Esophagus muscularis mucosa (tissue), 4 donors: ENCODE results near the gene UNKL. TPM values are rescaled to one million over a fixed set of nuclear protein-coding genes. Genes with fewer than 3 reads are reported as not detected.
A peak's percentile ranks its signal among the peaks of the same experiment; 100 is the strongest.

Experiments
- DNase-seq: peaks from one replicate; pipeline ENCODE4 v3.0.0-alpha.2; 2017; ENCODE audit errors: extremely low spot score
- H3K27ac ChIP-seq, 4 donors: fragments of 200-600 bp; sonication (generic); replicated peaks in 1 of 4; 1 replicate in 3 of 4; 2 replicates in 1 of 4; pipeline ENCODE4 v1.5.1; 2016 to 2019; ENCODE audit warnings: mild to moderate bottlenecking in 1 of 4
- H3K27me3 ChIP-seq, 4 donors: fragments of 200-600 bp; sonication (generic); one replicate each; pipeline versions ENCODE4 v1.5.1 to v1.6.0; 2016 to 2019
- H3K36me3 ChIP-seq, 4 donors: fragments of 200-600 bp; sonication (generic); one replicate each; pipeline ENCODE4 v1.5.1; 2016 to 2019
- H3K4me1 ChIP-seq, 4 donors: fragments of 200-600 bp; sonication (generic); one replicate each; pipeline ENCODE4 v1.5.1; 2016 to 2019
- H3K4me3 ChIP-seq, 4 donors: fragments of 200-600 bp; sonication (generic); 1 replicate in 2 of 4; 2 replicates in 2 of 4; pipeline ENCODE4 v1.5.1; 2016 to 2019; ENCODE audit warnings: mild to moderate bottlenecking in 4 of 4, moderate library complexity in 1 of 4
- H3K9me3 ChIP-seq, 4 donors: fragments of 200-600 bp; sonication (generic); 1 replicate in 3 of 4; 2 replicates in 1 of 4; pipeline ENCODE4 v1.5.1; 2016 to 2019
- CTCF ChIP-seq, 3 experiments: fragments of 200-600 bp in 2 of 3; fragments of 450-650 bp in 1 of 3; sonication (generic) in 2 of 3; IDR thresholded peaks; one replicate each; pipeline ENCODE4 v1.5.1; 2017 to 2019; ENCODE audit warnings: antibody characterized with exemption in 3 of 3, mild to moderate bottlenecking in 2 of 3, moderate library complexity in 1 of 3
- EP300 ChIP-seq: sonication (generic); formaldehyde crosslinking; IDR thresholded peaks from one replicate; pipeline ENCODE4 v1.6.1; 2017; ENCODE audit warnings: antibody characterized with exemption
- POLR2A ChIP-seq: fragments of 450-650 bp; IDR thresholded peaks from one replicate; pipeline ENCODE4 v1.6.1; 2017; ENCODE audit warnings: antibody characterized with exemption, moderate library complexity, mild to moderate bottlenecking, low read depth
- POLR2AphosphoS5 ChIP-seq, 2 donors: sonication (generic); formaldehyde crosslinking; IDR thresholded peaks; one replicate each; pipeline ENCODE4 v1.6.1; 2017; ENCODE audit warnings: antibody characterized with exemption in 2 of 2
- WGBS: methylation state at CpG from one replicate; pipeline ENCODE4 v1.1.5; 2018; 5-methylcytosine and 5-hydroxymethylcytosine counted together
- intact Hi-C: fragments of 100-400 bp; cut with DNase I; formaldehyde crosslinking; loops from one replicate; pipeline ENCODE4 v1.15.1; 2023
- total RNA-seq, 4 donors: library from RNA; depleted of rRNA; stranded (reverse); fragments of >200 nt; gene quantifications; one replicate each; pipeline versions ENCODE4 v1.1.0 to v1.2.1, GENCODE V29; 2016

Gene UNKL
- total RNA-seq = 10 to 100 TPM in 3 of 4 donors, 1 to 10 TPM in 1; 9.3 to 23.7 (median 16.5) TPM

GRCh38 chr16:1414532-1415260 lies at the start of gene UNKL:
TSS of gene UNKL (minus strand) at chr16:1414704. CDS start at chr16:1414691, 13 bp downstream.
- intact Hi-C loops = no loop called here

GRCh38 chr16:1461146-1461545 lies 46.6 kb upstream of the UNKL start:
- Histone ChIP-seq H3K27ac (no peak overlapping the region), H3K27me3 (no peaks in the 10 kb centered on the region), H3K4me3 (no peak overlapping the region), H3K4me1 (no peaks in the 10 kb centered on the region), H3K9me3 (no peaks in the 10 kb centered on the region), H3K36me3 (peaks cover 28 to 86% (median 68%) of the 10 kb centered on the region in 4 donors)
- intact Hi-C loops = no loop called here
- WGBS = 81% methylated on average over 16 of the region's 24 CpGs
- TF ChIP-seq EP300 (no peak), POLR2AphosphoS5 (IDR thresholded peaks at IDR 0.05) (no peak), CTCF (IDR thresholded peaks at IDR 0.05) (no peak), POLR2A (no peak)
- no peak for DNase-seq

More at GRCh38 chr16:1414532-1415260, at the start of gene UNKL:
- Histone ChIP-seq H3K36me3 (peaks cover 0 to 39% (median 28%) of the 10 kb centered on the region in 4 donors), H3K4me3 (peak within 1 kb of the TSS; percentile 69 to 97 (median 94)), H3K9me3 (no peaks in the 10 kb centered on the region), H3K4me1 (peaks cover 11 to 54% (median 39%) of the 10 kb centered on the region in 4 donors), H3K27me3 (no peaks in the 10 kb centered on the region), H3K27ac (peak within 1 kb of the TSS; percentile 76 to 94 (median 88))
- no peak for DNase-seq
- 13% methylated on average over 5 of the region's 72 CpGs for WGBS
- TF ChIP-seq POLR2AphosphoS5 (IDR thresholded peaks at IDR 0.05) (no peak), POLR2A (no peak), EP300 (no peak), CTCF (IDR thresholded peaks at IDR 0.05) (no peak)

GRCh38 chr16:1460602-1461138 lies 46.2 kb upstream of the UNKL start:
- no peak for TF ChIP-seq EP300
- TF ChIP-seq POLR2A = no peak
- no peak for TF ChIP-seq POLR2AphosphoS5 (IDR thresholded peaks at IDR 0.05)
- Histone ChIP-seq H3K4me3 (no peak overlapping the region), H3K36me3 (peaks cover 33 to 87% (median 73%) of the 10 kb centered on the region in 4 donors), H3K4me1 (no peaks in the 10 kb centered on the region), H3K27me3 (no peaks in the 10 kb centered on the region), H3K27ac (no peak overlapping the region), H3K9me3 (no peaks in the 10 kb centered on the region)
- DNase-seq = no peak
- WGBS = 90% methylated on average over 21 of the region's 30 CpGs
- intact Hi-C loops = no loop called here

GRCh38 chr16:1459967-1460366 lies 45.5 kb upstream of the UNKL start:
- H3K9me3 ChIP-seq = no peaks in the 10 kb centered on the region
- no peak for DNase-seq
- no peak for TF ChIP-seq POLR2A
- WGBS = 74% methylated on average over 9 of the region's 10 CpGs
- intact Hi-C loops = no loop called here
- no peak overlapping the region for H3K4me3 ChIP-seq
- no peaks in the 10 kb centered on the region for H3K27me3 ChIP-seq
- H3K4me1 ChIP-seq = no peaks in the 10 kb centered on the region
- no peak overlapping the region for H3K27ac ChIP-seq
- H3K36me3 ChIP-seq = peaks cover 38 to 89% (median 77%) of the 10 kb centered on the region in 4 donors

GRCh38 chr16:1458977-1459341 lies 44.5 kb upstream of the UNKL start:
- TF ChIP-seq POLR2A (no peak), CTCF (IDR thresholded peaks at IDR 0.05) (no peak), EP300 (no peak), POLR2AphosphoS5 (IDR thresholded peaks at IDR 0.05) (no peak)
- intact Hi-C loops = no loop called here
- no peaks in the 10 kb centered on the region for H3K27me3 ChIP-seq
- H3K27ac ChIP-seq = no peak overlapping the region
- H3K9me3 ChIP-seq = no peaks in the 10 kb centered on the region
- no peak overlapping the region for H3K4me3 ChIP-seq
- DNase-seq = no peak
- H3K36me3 ChIP-seq = peaks cover 48 to 89% (median 79%) of the 10 kb centered on the region in 4 donors
- WGBS = 100% methylated on average over 1 of the region's 14 CpGs
- no peaks in the 10 kb centered on the region for H3K4me1 ChIP-seq
